Stimulated activated CD8-positive, alpha-beta memory T cell treated with anti-CD3 and anti-CD28 coated beads, Interleukin-15, amount 100 ng/mL, for 24 hours (primary cell): ENCODE results near the gene SEMA6A.

Experiments used
- DNase-seq: peaks from one replicate; pipeline ENCODE4 v3.0.0-alpha.2; 2020; ENCODE audit warnings: low read depth

The SEMA6A gene

GRCh38 chr5:116437922-116438578 lies 136.6 kb downstream of the SEMA6A start:
- no peak for DNase-seq

GRCh38 chr5:116437351-116437705 lies 137.3 kb downstream of the SEMA6A start:
- DNase-seq: no peak

- DNase-seq: no peak
These were observed 137.8 kb downstream of the SEMA6A start for GRCh38 chr5:116436674-116437350.

GRCh38 chr5:116428966-116429365 lies 145.7 kb downstream of the SEMA6A start:
- no peak for DNase-seq

GRCh38 chr5:116428413-116428812 lies 146.2 kb downstream of the SEMA6A start:
- DNase-seq: no peak

- DNase-seq: no peak
These were observed 149.7 kb downstream of the SEMA6A start for GRCh38 chr5:116424951-116425350.

- no peak for DNase-seq
These were observed 150.4 kb downstream of the SEMA6A start for GRCh38 chr5:116424258-116424615.

- DNase-seq: no peak
These were observed 150.9 kb downstream of the SEMA6A start for GRCh38 chr5:116423587-116424257.

GRCh38 chr5:116423141-116423540 lies 151.5 kb downstream of the SEMA6A start:
- no peak for DNase-seq

- DNase-seq: no peak
These were observed 153.5 kb downstream of the SEMA6A start for GRCh38 chr5:116421080-116421629.

- DNase-seq: no peak
These were observed 154.1 kb downstream of the SEMA6A start for GRCh38 chr5:116420540-116420939.

- DNase-seq: no peak
These were observed 155.4 kb downstream of the SEMA6A start for GRCh38 chr5:116419258-116419657.

GRCh38 chr5:116418774-116419173 lies 155.8 kb downstream of the SEMA6A start:
- no peak for DNase-seq

GRCh38 chr5:116418016-116418415 lies 156.6 kb downstream of the SEMA6A start:
- no peak for DNase-seq

- DNase-seq: no peak
These were observed 158.6 kb downstream of the SEMA6A start for GRCh38 chr5:116415989-116416388.

- no peak for DNase-seq
These were observed 159.4 kb downstream of the SEMA6A start for GRCh38 chr5:116415182-116415581.

GRCh38 chr5:116411101-116411571 lies 163.5 kb downstream of the SEMA6A start:
- DNase-seq: no peak

- no peak for DNase-seq
These were observed 164.2 kb downstream of the SEMA6A start for GRCh38 chr5:116410336-116410890.

GRCh38 chr5:116409591-116410296 lies 164.9 kb downstream of the SEMA6A start:
- DNase-seq: no peak

GRCh38 chr5:116406306-116407041 lies 168.1 kb downstream of the SEMA6A start:
- DNase-seq: no peak

GRCh38 chr5:116404792-116405191 lies 169.8 kb downstream of the SEMA6A start:
- DNase-seq: no peak
